Activated CD8-positive, alpha-beta T cell treated with anti-CD3 and anti-CD28 coated beads for 36 hours (primary cell): ENCODE measurements around the gene NR1H4. TPM values are rescaled to one million over a fixed set of nuclear protein-coding genes. Genes with fewer than 3 reads are reported as not detected.

ENCODE experiments used
- ATAC-seq: fragments of 200-7000 bp; cut with Tn5 transposase; one replicate; pipeline ENCODE4 v1.10.0; 2021; ENCODE audit warnings: mild to moderate bottlenecking, moderate library complexity
- CTCF ChIA-PET: fragments of 350-600 bp; sonication (Branson Sonifier 250); formaldehyde crosslinking; loops from one replicate; lab custom pipeline; 2021; ENCODE audit warnings: antibody characterized with exemption; lab: Charles Lee
- POLR2A ChIA-PET: fragments of 350-600 bp; sonication (Branson Sonifier 250); formaldehyde crosslinking; loops from one replicate; lab custom pipeline; 2021; ENCODE audit warnings: antibody characterized with exemption; lab: Charles Lee
- DNase-seq: peaks from one replicate; pipeline ENCODE4 v3.0.0-alpha.2; 2020
- H3K27ac Mint-ChIP-seq: one replicate; pipeline ENCODE4 v1.8.0; 2021; ENCODE audit warnings: mild to moderate bottlenecking, mixed read lengths
- H3K27me3 Mint-ChIP-seq: one replicate; pipeline ENCODE4 v1.8.0; 2021; ENCODE audit warnings: mixed read lengths
- H3K36me3 Mint-ChIP-seq: one replicate; pipeline ENCODE4 v1.8.0; 2021; ENCODE audit warnings: low read depth, mixed read lengths
- H3K4me1 Mint-ChIP-seq: one replicate; pipeline ENCODE4 v1.8.0; 2021; ENCODE audit warnings: low read depth, mixed read lengths
- H3K4me3 Mint-ChIP-seq: one replicate; pipeline ENCODE4 v1.8.0; 2021; ENCODE audit warnings: mild to moderate bottlenecking, moderate library complexity, mixed read lengths
- H3K9me3 Mint-ChIP-seq: one replicate; pipeline ENCODE4 v1.8.0; 2021; ENCODE audit warnings: mixed read lengths
- CTCF ChIP-seq: fragments of 200-600 bp; IDR thresholded peaks from one replicate; pipeline ENCODE4 v1.8.0; 2022; ENCODE audit warnings: antibody characterized with exemption, mild to moderate bottlenecking
- intact Hi-C: fragments of 100-400 bp; cut with micrococcal nuclease; formaldehyde crosslinking; loops from one replicate; pipeline ENCODE4 v1.10.0; 2022
- total RNA-seq, 2 experiments: library from RNA; stranded (reverse); gene quantifications; one replicate each; pipeline ENCODE4 v1.2.3, GENCODE V29; 2021

The NR1H4 gene
- total RNA-seq, 2 experiments from 2014 or later, result not detected

GRCh38 chr12:100453951-100454350 is 19.7 kb upstream of the NR1H4 start:
- no peak overlapping the region for H3K4me3 Mint-ChIP-seq
- no peak for TF ChIP-seq CTCF
- H3K4me1 Mint-ChIP-seq, result no peaks in the 10 kb centered on the region
- no peaks in the 10 kb centered on the region for H3K9me3 Mint-ChIP-seq
- ChIA-PET POLR2A (no interaction called here), CTCF (interaction anchor here (1.3 kb wide), 1 partner anchor 49 kb away, joined by 3 read pairs; no protein-coding TSS in a partner anchor)
- no peak for DNase-seq
- no peaks in the 10 kb centered on the region for H3K36me3 Mint-ChIP-seq
- no peak overlapping the region for H3K27ac Mint-ChIP-seq
- H3K27me3 Mint-ChIP-seq, result peaks cover 8% of the 10 kb centered on the region
- ATAC-seq, result no peak
- intact Hi-C loops, result no loop called here

- Mint-ChIP-seq H3K4me1 (no peaks in the 10 kb centered on the region), H3K4me3 (no peak overlapping the region), H3K9me3 (no peaks in the 10 kb centered on the region), H3K27me3 (no peaks in the 10 kb centered on the region), H3K27ac (no peak overlapping the region), H3K36me3 (no peaks in the 10 kb centered on the region)
- no peak for TF ChIP-seq CTCF
- ATAC-seq (no peak), DNase-seq (no peak)
- intact Hi-C loops, result no loop called here
- ChIA-PET CTCF (no interaction called here), POLR2A (no interaction called here)
Measured at GRCh38 chr12:100455896-100456295, 17.8 kb upstream of the NR1H4 start.

GRCh38 chr12:100458191-100458590 is 15.5 kb upstream of the NR1H4 start:
- no peaks in the 10 kb centered on the region for H3K36me3 Mint-ChIP-seq
- ChIA-PET POLR2A (no interaction called here), CTCF (no interaction called here)
- DNase-seq, result no peak
- no peak for ATAC-seq
- no peaks in the 10 kb centered on the region for H3K9me3 Mint-ChIP-seq
- no peaks in the 10 kb centered on the region for H3K27me3 Mint-ChIP-seq
- TF ChIP-seq CTCF, result no peak
- H3K27ac Mint-ChIP-seq, result no peak overlapping the region
- no peak overlapping the region for H3K4me3 Mint-ChIP-seq
- no peaks in the 10 kb centered on the region for H3K4me1 Mint-ChIP-seq
- intact Hi-C loops, result no loop called here

GRCh38 chr12:100460702-100461101 is 13.0 kb upstream of the NR1H4 start:
- CTCF ChIA-PET, result no interaction called here
- intact Hi-C loops, result no loop called here
- DNase-seq (no peak), ATAC-seq (no peak)
- H3K27ac Mint-ChIP-seq, result no peak overlapping the region
- H3K4me3 Mint-ChIP-seq, result no peak overlapping the region
- H3K4me1 Mint-ChIP-seq, result no peaks in the 10 kb centered on the region
- no peak for TF ChIP-seq CTCF
- no peaks in the 10 kb centered on the region for H3K36me3 Mint-ChIP-seq
- no peaks in the 10 kb centered on the region for H3K27me3 Mint-ChIP-seq
- H3K9me3 Mint-ChIP-seq, result no peaks in the 10 kb centered on the region
- POLR2A ChIA-PET, result no interaction called here

GRCh38 chr12:100461330-100461973 is 12.2 kb upstream of the NR1H4 start:
- intact Hi-C loops, result no loop called here
- no peak for TF ChIP-seq CTCF
- no peaks in the 10 kb centered on the region for H3K4me1 Mint-ChIP-seq
- no peak for DNase-seq
- ATAC-seq, result no peak
- H3K27ac Mint-ChIP-seq, result no peak overlapping the region
- no peaks in the 10 kb centered on the region for H3K27me3 Mint-ChIP-seq
- H3K36me3 Mint-ChIP-seq, result no peaks in the 10 kb centered on the region
- POLR2A ChIA-PET, result no interaction called here
- H3K9me3 Mint-ChIP-seq, result no peaks in the 10 kb centered on the region
- no peak overlapping the region for H3K4me3 Mint-ChIP-seq
- CTCF ChIA-PET, result no interaction called here
